Spleen (tissue), 7 donors: ENCODE data around the gene OR8B8.

Experiments used
- CTCF ChIP-seq, 11 experiments: fragments of 200-600 bp in 7 of 11; fragments of 450-650 bp in 4 of 11; sonication (generic) in 4 of 11; IDR thresholded peaks in 8 of 11; conservative IDR thresholded peaks in 3 of 11; 1 replicate in 7 of 11; 2 replicates in 4 of 11; pipeline versions ENCODE4 v1.4.0 to v1.8.0; 2016 to 2021; ENCODE audit warnings: antibody characterized with exemption in 11 of 11, inconsistent platforms in 4 of 11, mild to moderate bottlenecking in 1 of 11
- POLR2AphosphoS5 ChIP-seq, 3 donors: sonication (generic); formaldehyde crosslinking; IDR thresholded peaks; one replicate each; pipeline ENCODE4 v1.5.1; 2017; ENCODE audit warnings: antibody characterized with exemption in 3 of 3
- donor health status: DM: no; HTN: no; CAD: no; lungs with moderate emphysema.
- donor health status: DM: no; HTN: no; CAD: no.
- donor health status: DM: no; HTN: no; CAD: no.

- TF ChIP-seq CTCF (IDR thresholded peaks at IDR 0.05 in 8 of 11, conservative IDR thresholded peaks at IDR 0.05 in 3 of 11) (no peak), POLR2AphosphoS5 (IDR thresholded peaks at IDR 0.05) (no peak)
Observed at GRCh38 chr11:124474079-124474478, 28.6 kb upstream of the OR8B8 start.
